Astrocyte (in vitro differentiated cells and primary cell): ENCODE data around the gene CMIP. TPM values are rescaled to one million over a fixed set of nuclear protein-coding genes. Genes with fewer than 3 reads are reported as not detected.
A peak's percentile ranks its signal among the peaks of the same experiment; 100 is the strongest.

Experiments used
- DNase-seq: peaks from one replicate; pipeline ENCODE4 v3.0.0-alpha.2; 2010; ENCODE audit warnings: low read depth
- FAIRE-seq: peaks from 2 replicates; lab custom pipeline; 2011; peaks lifted over from hg19 to GRCh38; lab: Jason Lieb, UNC
- H2AFZ ChIP-seq: 2 replicates; pipeline ENCODE4 v1.6.0; 2012; ENCODE audit warnings: low read depth, low read length, inconsistent platforms
- H3K27ac ChIP-seq: 2 replicates; pipeline ENCODE4 v1.5.1; 2011; ENCODE audit warnings: low read depth, low read length, inconsistent platforms
- H3K27me3 ChIP-seq: 2 replicates; pipeline ENCODE4 v1.6.0; 2011; ENCODE audit warnings: low read length, inconsistent platforms; ENCODE audit not compliant: insufficient read depth
- H3K36me3 ChIP-seq: 2 replicates; pipeline ENCODE4 v1.5.1; 2011; ENCODE audit warnings: low read length, inconsistent platforms; ENCODE audit not compliant: insufficient read depth
- H3K4me1 ChIP-seq: 2 replicates; pipeline ENCODE4 v1.5.1; 2011; ENCODE audit warnings: low read length, inconsistent platforms; ENCODE audit not compliant: insufficient read depth
- H3K4me2 ChIP-seq: 2 replicates; pipeline ENCODE4 v1.6.0; 2012; ENCODE audit warnings: low read length, inconsistent platforms
- H3K4me3 ChIP-seq: 2 replicates; pipeline ENCODE4 v1.5.1; 2011; ENCODE audit warnings: low read depth, mild to moderate bottlenecking, low read length, inconsistent platforms; ENCODE audit not compliant: insufficient read depth
- H3K79me2 ChIP-seq: 2 replicates; pipeline ENCODE4 v1.6.0; 2012; ENCODE audit warnings: mild to moderate bottlenecking, low read length, inconsistent platforms; ENCODE audit not compliant: insufficient read depth
- H3K9ac ChIP-seq: 2 replicates; pipeline ENCODE4 v1.6.0; 2012; ENCODE audit warnings: mild to moderate bottlenecking, low read length, inconsistent platforms
- H3K9me3 ChIP-seq: 2 replicates; pipeline ENCODE4 v1.5.1; 2012; ENCODE audit warnings: low read depth, mild to moderate bottlenecking, low read length, inconsistent platforms; ENCODE audit not compliant: insufficient read depth
- H4K20me1 ChIP-seq: 2 replicates; pipeline ENCODE4 v1.6.0; 2012; ENCODE audit warnings: low read length, inconsistent platforms; ENCODE audit not compliant: insufficient read depth
- H3K27ac Mint-ChIP-seq: one replicate; pipeline ENCODE4 v1.8.0; 2021; ENCODE audit warnings: mild to moderate bottlenecking, mixed read lengths; ENCODE audit not compliant: unreplicated experiment
- H3K27me3 Mint-ChIP-seq: one replicate; pipeline ENCODE4 v1.8.0; 2021; ENCODE audit warnings: low read depth, mixed read lengths; ENCODE audit not compliant: unreplicated experiment
- H3K36me3 Mint-ChIP-seq: one replicate; pipeline ENCODE4 v1.8.0; 2021; ENCODE audit warnings: low read depth, mixed read lengths; ENCODE audit not compliant: unreplicated experiment
- H3K4me1 Mint-ChIP-seq: one replicate; pipeline ENCODE4 v1.8.0; 2021; ENCODE audit warnings: low read depth, mixed read lengths; ENCODE audit not compliant: unreplicated experiment
- H3K4me3 Mint-ChIP-seq: one replicate; pipeline ENCODE4 v1.8.0; 2021; ENCODE audit warnings: mild to moderate bottlenecking, moderate library complexity, mixed read lengths; ENCODE audit not compliant: unreplicated experiment
- H3K9me3 Mint-ChIP-seq: one replicate; pipeline ENCODE4 v1.8.0; 2021; ENCODE audit warnings: mild to moderate bottlenecking, mixed read lengths; ENCODE audit not compliant: unreplicated experiment
- EZH2 ChIP-seq: IDR thresholded peaks from 2 replicates; pipeline ENCODE4 v1.6.1; 2012; ENCODE audit warnings: mild to moderate bottlenecking, low read length, inconsistent platforms; ENCODE audit not compliant: insufficient read depth
- total RNA-seq: library from RNA; stranded (reverse); gene quantifications from 2 replicates; pipeline ENCODE4 v1.2.1, GENCODE V29; 2021
- TF ChIP-seq, protein P1 (sequence below): IDR thresholded peaks from 2 replicates; pipeline ENCODE4 v1.5.1; 2011; ENCODE audit warnings: low read depth, mild to moderate bottlenecking, inconsistent platforms, low read length, moderate library complexity; ENCODE audit not compliant: insufficient read depth

CMIP gene
- total RNA-seq, 1 donor from 2014 or later = 71.5 TPM

DNA sequence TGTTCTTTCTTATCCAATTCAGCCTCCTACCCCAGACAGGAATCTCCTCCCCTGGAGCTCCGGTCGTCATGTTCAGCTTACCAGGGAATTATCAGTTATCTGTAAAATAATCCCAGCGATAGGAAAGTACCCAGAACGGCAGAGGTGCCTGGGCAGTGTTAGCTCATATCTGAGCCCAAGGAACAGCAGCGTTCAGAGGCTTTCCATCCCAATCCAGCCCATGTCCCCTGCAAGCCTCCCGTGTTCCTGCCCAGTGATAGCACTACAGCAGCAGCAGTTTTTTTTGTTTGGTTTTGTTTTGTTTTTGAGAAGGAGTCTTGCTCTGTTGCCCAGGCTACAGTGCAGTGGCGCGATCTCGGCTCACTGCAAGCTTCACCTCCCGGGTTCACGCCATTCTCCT, 158.2 kb downstream of the CMIP start:
- TF ChIP-seq EZH2 = no peak
- TF ChIP-seq, protein P1, sequence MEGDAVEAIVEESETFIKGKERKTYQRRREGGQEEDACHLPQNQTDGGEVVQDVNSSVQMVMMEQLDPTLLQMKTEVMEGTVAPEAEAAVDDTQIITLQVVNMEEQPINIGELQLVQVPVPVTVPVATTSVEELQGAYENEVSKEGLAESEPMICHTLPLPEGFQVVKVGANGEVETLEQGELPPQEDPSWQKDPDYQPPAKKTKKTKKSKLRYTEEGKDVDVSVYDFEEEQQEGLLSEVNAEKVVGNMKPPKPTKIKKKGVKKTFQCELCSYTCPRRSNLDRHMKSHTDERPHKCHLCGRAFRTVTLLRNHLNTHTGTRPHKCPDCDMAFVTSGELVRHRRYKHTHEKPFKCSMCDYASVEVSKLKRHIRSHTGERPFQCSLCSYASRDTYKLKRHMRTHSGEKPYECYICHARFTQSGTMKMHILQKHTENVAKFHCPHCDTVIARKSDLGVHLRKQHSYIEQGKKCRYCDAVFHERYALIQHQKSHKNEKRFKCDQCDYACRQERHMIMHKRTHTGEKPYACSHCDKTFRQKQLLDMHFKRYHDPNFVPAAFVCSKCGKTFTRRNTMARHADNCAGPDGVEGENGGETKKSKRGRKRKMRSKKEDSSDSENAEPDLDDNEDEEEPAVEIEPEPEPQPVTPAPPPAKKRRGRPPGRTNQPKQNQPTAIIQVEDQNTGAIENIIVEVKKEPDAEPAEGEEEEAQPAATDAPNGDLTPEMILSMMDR = no peak
- peaks cover 63% of the 10 kb centered on the region for H3K4me1 Mint-ChIP-seq

DNA sequence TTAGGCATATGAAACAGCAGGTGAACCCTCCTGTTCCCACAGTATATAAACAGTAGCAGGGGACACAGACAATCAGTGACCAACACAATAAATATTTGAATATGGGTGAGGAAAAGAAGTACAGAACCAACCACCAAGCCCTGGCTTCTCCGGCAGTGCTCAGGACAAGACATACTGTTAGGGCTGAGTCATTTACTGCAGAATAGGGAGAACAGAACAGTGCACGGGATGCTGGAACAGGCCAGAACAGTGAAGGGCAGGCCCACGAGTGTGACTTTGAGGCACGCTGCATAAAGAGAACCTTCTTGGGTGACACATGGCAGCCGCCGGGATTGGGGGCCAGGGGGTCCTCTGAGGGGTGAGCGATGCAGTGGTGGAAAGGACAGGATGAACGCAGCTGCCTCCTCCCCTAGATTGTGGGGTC, 160.4 kb downstream of the CMIP start:
- TF ChIP-seq EZH2 = no peak
- TF ChIP-seq, protein P1 = no peak
- peaks cover 40% of the 10 kb centered on the region for H3K4me1 ChIP-seq
- peak; percentile 83 for FAIRE-seq
- H3K4me3 ChIP-seq = no peak overlapping the region
- peaks cover 1% of the 10 kb centered on the region for H3K9me3 Mint-ChIP-seq
- no peak overlapping the region for H2AFZ ChIP-seq
- peak; percentile 88 for DNase-seq
- H4K20me1 ChIP-seq = peaks cover 66% of the 10 kb centered on the region
- H3K36me3 Mint-ChIP-seq = peaks cover 8% of the 10 kb centered on the region
- no peaks in the 10 kb centered on the region for H3K9me3 ChIP-seq
- peak overlapping the region; percentile 72 for H3K27ac ChIP-seq
- H3K4me3 Mint-ChIP-seq = peak overlapping the region; percentile 29
- H3K36me3 ChIP-seq = peaks cover 2% of the 10 kb centered on the region
- H3K4me1 Mint-ChIP-seq = peaks cover 67% of the 10 kb centered on the region
- no peaks in the 10 kb centered on the region for H3K27me3 ChIP-seq
- H3K27me3 Mint-ChIP-seq = no peaks in the 10 kb centered on the region
- H3K9ac ChIP-seq = peak overlapping the region; percentile 4
- peak overlapping the region; percentile 72 for H3K27ac Mint-ChIP-seq
- peaks cover 47% of the 10 kb centered on the region for H3K79me2 ChIP-seq
- H3K4me2 ChIP-seq = peak overlapping the region; percentile 44

More for the DNA sequence above, 158.2 kb downstream of the CMIP start:
- H3K4me2 ChIP-seq = no peak overlapping the region
- Mint-ChIP-seq H3K4me3 (no peak overlapping the region), H3K27me3 (no peaks in the 10 kb centered on the region), H3K27ac (peak overlapping the region; percentile 72), H3K9me3 (peaks cover 1% of the 10 kb centered on the region), H3K36me3 (peaks cover 4% of the 10 kb centered on the region)
- no peak overlapping the region for H2AFZ ChIP-seq
- H3K79me2 ChIP-seq = peaks cover 57% of the 10 kb centered on the region
- no peaks in the 10 kb centered on the region for H3K36me3 ChIP-seq
- H3K9me3 ChIP-seq = no peaks in the 10 kb centered on the region
- no peak overlapping the region for H3K27ac ChIP-seq
- H3K4me1 ChIP-seq = peaks cover 36% of the 10 kb centered on the region
- H3K4me3 ChIP-seq = no peak overlapping the region
- H3K27me3 ChIP-seq = no peaks in the 10 kb centered on the region
- FAIRE-seq = no peak
- DNase-seq = no peak
- H3K9ac ChIP-seq = no peak overlapping the region
- H4K20me1 ChIP-seq = peaks cover 69% of the 10 kb centered on the region

DNA sequence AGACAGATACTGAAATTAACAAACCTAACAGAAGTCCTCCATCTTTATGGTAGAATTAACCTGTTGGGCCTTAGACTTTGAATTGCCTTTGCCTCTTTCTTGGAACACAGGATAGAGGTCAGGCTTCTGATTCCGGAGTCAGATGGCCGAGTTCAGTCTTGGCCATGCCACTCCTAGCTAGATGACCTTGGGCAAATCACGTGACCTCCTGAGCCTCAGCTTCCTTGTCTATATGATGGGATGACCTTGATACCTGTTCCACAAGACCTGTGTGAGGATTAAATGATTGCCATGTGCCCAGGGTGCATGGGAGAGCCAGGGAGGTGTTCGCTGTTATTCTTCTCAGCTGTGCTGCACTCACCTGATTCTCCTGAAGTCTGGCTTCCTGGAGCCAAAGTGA, 161.4 kb downstream of the CMIP start:
- no peaks in the 10 kb centered on the region for H3K9me3 ChIP-seq
- no peak overlapping the region for H3K27ac Mint-ChIP-seq
- H3K27ac ChIP-seq = no peak overlapping the region
- no peak overlapping the region for H3K9ac ChIP-seq
- peaks cover 40% of the 10 kb centered on the region for H3K79me2 ChIP-seq
- peaks cover 8% of the 10 kb centered on the region for H3K36me3 Mint-ChIP-seq
- H3K4me1 ChIP-seq = peaks cover 40% of the 10 kb centered on the region
- no peak overlapping the region for H2AFZ ChIP-seq
- peaks cover 2% of the 10 kb centered on the region for H3K36me3 ChIP-seq
- H3K4me3 Mint-ChIP-seq = no peak overlapping the region
- TF ChIP-seq, protein P1 = no peak
- TF ChIP-seq EZH2 = no peak
- H3K4me3 ChIP-seq = no peak overlapping the region
- FAIRE-seq = no peak
- no peak overlapping the region for H3K4me2 ChIP-seq
- no peaks in the 10 kb centered on the region for H3K27me3 Mint-ChIP-seq
- no peak for DNase-seq
- peaks cover 1% of the 10 kb centered on the region for H3K9me3 Mint-ChIP-seq
- peaks cover 66% of the 10 kb centered on the region for H3K4me1 Mint-ChIP-seq
- peaks cover 69% of the 10 kb centered on the region for H4K20me1 ChIP-seq
- H3K27me3 ChIP-seq = no peaks in the 10 kb centered on the region
